PFSK-1 (cell line): ENCODE measurements around the gene CHD8.

Experiments
- FOXP2 ChIP-seq: optimal IDR thresholded peaks from 2 replicates; pipeline ENCODE3; 2011; ENCODE audit warnings: borderline replicate concordance, control low read depth, inconsistent platforms; ENCODE audit not compliant: insufficient read depth; ENCODE audit errors: extremely low read length, extremely low read depth
- POLR2AphosphoS5 ChIP-seq: IDR thresholded peaks from 2 replicates; pipeline ENCODE4 v1.6.1; 2012; ENCODE audit warnings: low read depth, mild to moderate bottlenecking, control low read depth, low read length, moderate library complexity
- REST ChIP-seq, 2 experiments: IDR thresholded peaks; 2 replicates each; pipeline versions ENCODE4 v1.6.1 to v1.8.0; 2011 to 2012; ENCODE audit warnings: low read depth in 2 of 2, low read length in 2 of 2, control low read depth in 1 of 2, inconsistent platforms in 1 of 2, mild to moderate bottlenecking in 1 of 2, moderate library complexity in 1 of 2; ENCODE audit not compliant: insufficient read depth in 1 of 2
- SIN3A ChIP-seq: IDR thresholded peaks from 2 replicates; pipeline ENCODE4 v1.6.1; 2012; ENCODE audit warnings: mild to moderate bottlenecking, low read length, moderate library complexity, borderline replicate concordance; ENCODE audit not compliant: insufficient read depth
- TAF1 ChIP-seq: IDR thresholded peaks from 2 replicates; pipeline ENCODE4 v1.6.1; 2012; ENCODE audit warnings: low read length, control low read depth, borderline replicate concordance; ENCODE audit not compliant: insufficient read depth

- TF ChIP-seq POLR2AphosphoS5 (no peak), REST (IDR thresholded peaks at IDR 0.05; ENCODE audit: insufficient read depth in 1 of 2, low read depth in 2 of 2, low read length in 2 of 2) (no peak), SIN3A (no peak), FOXP2 (no peak), TAF1 (no peak)
These were observed 112.7 kb downstream of the CHD8 start for GRCh38 chr14:21343035-21343794.
